ENCODE results near the gene VSTM1. TPM values are rescaled to one million over a fixed set of nuclear protein-coding genes. Genes with fewer than 3 reads are reported as not detected.

Gene VSTM1
- total and polyA plus RNA-seq, 4 donors: 0.07 to 1.3 TPM; not detected in 2

GRCh38 chr19:54107876-54108490 is 44.3 kb upstream of the VSTM1 start:
- TF ChIP-seq RAD21 (IDR thresholded peaks at IDR 0.05) (no peak), RXRA (IDR thresholded peaks at IDR 0.05) (no peak), FOXA2 (IDR thresholded peaks at IDR 0.05) (no peak), MAX (IDR thresholded peaks at IDR 0.05) (no peak), HNF4A (conservative IDR thresholded peaks at IDR 0.05) (no peak), CTCF (IDR thresholded peaks at IDR 0.05; ENCODE audit: low read depth, low read length, missing input control) (no peak), ZBTB33 (IDR thresholded peaks at IDR 0.05) (no peak), REST (IDR thresholded peaks at IDR 0.05) (no peak), JUND (IDR thresholded peaks at IDR 0.05) (no peak), SP1 (IDR thresholded peaks at IDR 0.05) (no peak), EGR1 (IDR thresholded peaks at IDR 0.05; ENCODE audit: low read depth in 2 of 2) (no peak), TAF1 (conservative IDR thresholded peaks at IDR 0.05) (no peak), NR2F2 (IDR thresholded peaks at IDR 0.05) (no peak), HNF4G (IDR thresholded peaks at IDR 0.05) (no peak), ATF3 (IDR thresholded peaks at IDR 0.05) (no peak), YY1 (IDR thresholded peaks at IDR 0.05) (no peak), FOXA1 (IDR thresholded peaks at IDR 0.05) (no peak), GABPA (IDR thresholded peaks at IDR 0.05 in 1 of 2, conservative IDR thresholded peaks at IDR 0.05 in 1 of 2) (no peak)
- Histone ChIP-seq H3K36me3 (ENCODE audit: control insufficient read depth in 4 of 4, insufficient read depth in 3 of 4, low read depth in 1 of 4, low read length in 3 of 4) (peaks cover 14 to 47% (median 18%) of the 10 kb centered on the region in 4 donors), H3K27me3 (ENCODE audit: control insufficient read depth in 4 of 4, insufficient read depth in 4 of 4, low read length in 3 of 4) (no peaks in the 10 kb centered on the region), H3K27ac (ENCODE audit: low read depth in 1 of 2, low read length in 2 of 2) (no peak overlapping the region), H3K9me3 (ENCODE audit: control insufficient read depth in 4 of 4, low read length in 3 of 4) (no peaks in the 10 kb centered on the region), H3K9ac (ENCODE audit: low read depth in 1 of 2, low read length in 2 of 2) (no peak overlapping the region), H3K4me3 (ENCODE audit: low read depth in 1 of 3, low read length in 3 of 3) (no peak overlapping the region), H3K4me1 (ENCODE audit: control insufficient read depth in 4 of 4, insufficient read depth in 4 of 4, low read length in 3 of 4) (peaks cover 0 to 18% (median 6%) of the 10 kb centered on the region in 4 donors)
- DNase-seq (ENCODE audit: low spot score): no peak
- 87% methylated on average over 21 of the region's 21 CpGs for WGBS
